Kidney glomerular epithelial cell (primary cell): ENCODE measurements around the gene ACKR4.
"Not testable (repeated sequence)": the region's sequence is repeated elsewhere in the genome, so short reads cannot be mapped to it uniquely, and the experiment has no call there.

Experiments
- DNase-seq: peaks from one replicate; lab custom pipeline; 2025; lab: John Stamatoyannopoulos, UW

The ACKR4 gene

GRCh38 chr3:132596816-132597433 is at the start of gene ACKR4:
ACKR4 (plus strand) TSS chr3:132597270; CDS start chr3:132600398, 3,128 bp downstream.
- no peak for DNase-seq

GRCh38 chr3:132549169-132549568 is 47.9 kb upstream of the ACKR4 start:
- no peak for DNase-seq

- DNase-seq, result no peak
These were observed 47.0 kb upstream of the ACKR4 start for GRCh38 chr3:132549890-132550578.

- no peak for DNase-seq
These were observed 46.3 kb upstream of the ACKR4 start for GRCh38 chr3:132550579-132551305.

GRCh38 chr3:132553826-132554225 is 43.2 kb upstream of the ACKR4 start:
- no peak for DNase-seq

GRCh38 chr3:132554437-132554836 is 42.6 kb upstream of the ACKR4 start:
- no peak for DNase-seq

- DNase-seq, result no peak
These were observed 41.6 kb upstream of the ACKR4 start for GRCh38 chr3:132555306-132556035.

- not testable (repeated sequence) for DNase-seq
These were observed 41.1 kb upstream of the ACKR4 start for GRCh38 chr3:132556036-132556386.

GRCh38 chr3:132556508-132557159 is 40.4 kb upstream of the ACKR4 start:
- no peak for DNase-seq

GRCh38 chr3:132561003-132561402 is 36.1 kb upstream of the ACKR4 start:
- DNase-seq, result no peak

- DNase-seq, result no peak
These were observed 33.5 kb upstream of the ACKR4 start for GRCh38 chr3:132563420-132564069.

- no peak for DNase-seq
These were observed 33.0 kb upstream of the ACKR4 start for GRCh38 chr3:132564070-132564465.

- DNase-seq, result no peak
These were observed 28.6 kb upstream of the ACKR4 start for GRCh38 chr3:132568422-132568821.

- DNase-seq, result no peak
These were observed 27.9 kb upstream of the ACKR4 start for GRCh38 chr3:132569153-132569552.

- DNase-seq, result no peak
These were observed 27.5 kb upstream of the ACKR4 start for GRCh38 chr3:132569580-132569979.

- no peak for DNase-seq
These were observed 27.1 kb upstream of the ACKR4 start for GRCh38 chr3:132570016-132570415.

GRCh38 chr3:132573797-132574211 is 23.3 kb upstream of the ACKR4 start:
- no peak for DNase-seq

GRCh38 chr3:132587401-132587800 is 9.7 kb upstream of the ACKR4 start:
- DNase-seq, result no peak

- DNase-seq, result no peak
These were observed 4.9 kb upstream of the ACKR4 start for GRCh38 chr3:132592216-132592615.

- no peak for DNase-seq
These were observed 3.7 kb upstream of the ACKR4 start for GRCh38 chr3:132593241-132593946.

- peak; percentile 69 for DNase-seq
These were observed 3.1 kb upstream of the ACKR4 start for GRCh38 chr3:132593947-132594323.
